Right lobe of liver (tissue), 4 donors: ENCODE data around the gene IRF8.

Experiments
- CTCF ChIP-seq, 4 donors: fragments of 200-600 bp in 3 of 4; fragments of 450-650 bp in 1 of 4; IDR thresholded peaks; one replicate each; pipeline versions ENCODE4 v1.5.1 to v1.8.0; 2016 to 2022; ENCODE audit warnings: antibody characterized with exemption in 4 of 4, mild to moderate bottlenecking in 2 of 4
- POLR2A ChIP-seq: fragments of 450-650 bp; IDR thresholded peaks from one replicate; pipeline ENCODE4 v1.6.1; 2017; ENCODE audit warnings: antibody characterized with exemption, mild to moderate bottlenecking
- donor health status: DM: no; HTN: no; CAD: no.
- donor health status: DM: no; HTN: no; CAD: no.
- donor health status: DM: no; HTN: yes; CAD: no.

DNA sequence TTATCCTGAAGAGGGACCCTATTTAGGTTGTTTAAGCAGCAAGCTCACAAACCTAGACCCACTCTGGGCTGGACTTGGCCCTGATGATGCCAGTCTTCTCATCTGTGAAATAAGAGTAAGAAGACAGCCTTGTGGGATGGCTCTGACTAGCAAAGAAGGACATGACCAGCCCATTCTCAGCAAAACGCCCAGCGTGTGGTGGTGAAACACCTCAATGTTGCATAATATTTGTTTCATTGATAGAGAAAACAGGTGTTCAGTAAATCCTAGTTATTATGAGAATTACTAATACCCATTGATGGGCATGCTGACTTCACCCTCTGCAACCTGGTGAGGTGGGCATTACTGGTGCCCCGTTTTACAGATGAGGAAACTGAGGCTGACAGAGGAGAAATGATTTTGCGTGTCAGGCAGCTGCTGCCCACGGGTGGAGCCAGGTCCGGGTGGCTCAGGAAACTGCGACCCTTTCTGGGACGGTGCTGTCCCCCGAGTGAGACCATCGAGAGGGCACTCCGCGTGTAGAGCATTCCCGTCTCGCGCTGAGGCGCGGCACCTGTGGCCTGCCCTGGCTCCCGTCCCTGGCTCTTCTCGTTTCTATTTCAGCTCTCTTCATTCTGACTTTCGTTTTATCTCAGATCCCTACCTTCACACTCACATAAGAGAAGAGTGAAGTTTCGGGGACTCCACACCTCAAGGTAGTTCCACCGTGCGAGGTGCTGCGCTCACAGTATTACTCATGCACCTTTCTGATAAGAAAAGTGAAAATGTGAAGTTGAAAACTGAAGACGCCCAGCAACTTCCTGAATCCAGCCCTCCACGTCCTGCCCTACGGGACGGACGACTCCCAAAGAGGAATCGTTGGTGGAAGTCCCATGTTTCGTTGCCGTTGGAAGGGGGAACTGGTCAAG is 48.5 kb downstream of the IRF8 start:
- TF ChIP-seq CTCF (IDR thresholded peaks at IDR 0.05) = no peak
- no peak for TF ChIP-seq POLR2A
